ENCODE data around the gene GOLGA8N.

The GOLGA8N gene

DNA sequence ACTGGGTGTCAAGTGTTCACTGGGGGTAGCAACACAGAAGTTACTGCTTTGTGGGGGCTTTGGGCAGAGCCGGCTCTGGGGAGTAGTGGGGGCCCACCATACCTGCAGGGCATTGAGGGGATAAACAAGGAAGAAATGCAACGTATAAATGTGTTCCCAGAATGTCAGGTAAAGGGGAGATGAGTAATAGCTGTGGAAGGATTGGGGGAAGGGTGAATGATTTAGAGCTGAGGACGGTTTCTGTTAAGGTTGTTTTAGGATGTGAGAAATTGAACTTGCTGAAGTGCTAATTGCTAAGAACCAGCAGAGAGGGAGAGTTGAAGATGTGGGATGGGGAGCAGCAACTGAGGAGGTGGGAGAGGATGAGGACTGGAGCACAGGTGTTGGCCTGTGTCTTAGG is 58.9 kb downstream of the GOLGA8N start:
- Histone ChIP-seq H3K4me1 (ENCODE audit: insufficient read depth, low read length, poor library complexity, severe bottlenecking) (peaks cover 17% of the 10 kb centered on the region), H3K4me2 (ENCODE audit: low read depth, low read length, poor library complexity, severe bottlenecking) (no peak overlapping the region), H3K36me3 (ENCODE audit: insufficient read depth, low read length) (no peaks in the 10 kb centered on the region), H3K9me2 (replicated peaks; ENCODE audit: low read depth, low read length) (no peaks in the 10 kb centered on the region), H3K4me3 (ENCODE audit: low read length, poor library complexity, severe bottlenecking) (no peak overlapping the region), H2AFZ (ENCODE audit: low read length) (no peak overlapping the region), H3F3A (ENCODE audit: low read depth) (peaks cover 11% of the 10 kb centered on the region; the same call in 1 of the 2 replicates), H3K9me3 (ENCODE audit: insufficient read depth, low read depth, low read length) (no peaks in the 10 kb centered on the region), H3K79me2 (ENCODE audit: insufficient read depth, low read length) (no peaks in the 10 kb centered on the region), H4K20me1 (ENCODE audit: insufficient read depth, low read length, poor library complexity, severe bottlenecking) (no peaks in the 10 kb centered on the region), H3K9ac (ENCODE audit: low read depth, low read length, poor library complexity, severe bottlenecking) (no peak overlapping the region), H3K27me3 (ENCODE audit: insufficient read depth, low read length, poor library complexity, severe bottlenecking) (no peaks in the 10 kb centered on the region)
- TF ChIP-seq EZH2phosphoT487 (IDR thresholded peaks at IDR 0.05; ENCODE audit: borderline replicate concordance), result no peak
- TF ChIP-seq, protein P1, sequence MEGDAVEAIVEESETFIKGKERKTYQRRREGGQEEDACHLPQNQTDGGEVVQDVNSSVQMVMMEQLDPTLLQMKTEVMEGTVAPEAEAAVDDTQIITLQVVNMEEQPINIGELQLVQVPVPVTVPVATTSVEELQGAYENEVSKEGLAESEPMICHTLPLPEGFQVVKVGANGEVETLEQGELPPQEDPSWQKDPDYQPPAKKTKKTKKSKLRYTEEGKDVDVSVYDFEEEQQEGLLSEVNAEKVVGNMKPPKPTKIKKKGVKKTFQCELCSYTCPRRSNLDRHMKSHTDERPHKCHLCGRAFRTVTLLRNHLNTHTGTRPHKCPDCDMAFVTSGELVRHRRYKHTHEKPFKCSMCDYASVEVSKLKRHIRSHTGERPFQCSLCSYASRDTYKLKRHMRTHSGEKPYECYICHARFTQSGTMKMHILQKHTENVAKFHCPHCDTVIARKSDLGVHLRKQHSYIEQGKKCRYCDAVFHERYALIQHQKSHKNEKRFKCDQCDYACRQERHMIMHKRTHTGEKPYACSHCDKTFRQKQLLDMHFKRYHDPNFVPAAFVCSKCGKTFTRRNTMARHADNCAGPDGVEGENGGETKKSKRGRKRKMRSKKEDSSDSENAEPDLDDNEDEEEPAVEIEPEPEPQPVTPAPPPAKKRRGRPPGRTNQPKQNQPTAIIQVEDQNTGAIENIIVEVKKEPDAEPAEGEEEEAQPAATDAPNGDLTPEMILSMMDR (conservative IDR thresholded peaks at IDR 0.05; ENCODE audit: low read length), result no peak

- H3K9me2 ChIP-seq (replicated peaks; ENCODE audit: low read depth, low read length), result no peaks in the 10 kb centered on the region
- peak overlapping the region; percentile 65 for H3K4me2 ChIP-seq (ENCODE audit: low read depth, low read length, poor library complexity, severe bottlenecking)
- H3K36me3 ChIP-seq (ENCODE audit: insufficient read depth, low read length), result no peaks in the 10 kb centered on the region
- H3K79me2 ChIP-seq (ENCODE audit: insufficient read depth, low read length), result no peaks in the 10 kb centered on the region
- TF ChIP-seq, protein P1 (conservative IDR thresholded peaks at IDR 0.05; ENCODE audit: low read length), result no peak
- TF ChIP-seq EZH2phosphoT487 (IDR thresholded peaks at IDR 0.05; ENCODE audit: borderline replicate concordance), result peak; percentile 83; the same call in 1 of the 2 replicates
- peak overlapping the region; percentile 32 for H3K9ac ChIP-seq (ENCODE audit: low read depth, low read length, poor library complexity, severe bottlenecking)
- H3F3A ChIP-seq (ENCODE audit: low read depth), result peaks cover 11% of the 10 kb centered on the region; the same call in 1 of the 2 replicates
- H2AFZ ChIP-seq (ENCODE audit: low read length), result no peak overlapping the region
- no peaks in the 10 kb centered on the region for H4K20me1 ChIP-seq (ENCODE audit: insufficient read depth, low read length, poor library complexity, severe bottlenecking)
- no peaks in the 10 kb centered on the region for H3K9me3 ChIP-seq (ENCODE audit: insufficient read depth, low read depth, low read length)
- no peaks in the 10 kb centered on the region for H3K27me3 ChIP-seq (ENCODE audit: insufficient read depth, low read length, poor library complexity, severe bottlenecking)
- H3K4me1 ChIP-seq (ENCODE audit: insufficient read depth, low read length, poor library complexity, severe bottlenecking), result peaks cover 23% of the 10 kb centered on the region
- H3K4me3 ChIP-seq (ENCODE audit: low read length, poor library complexity, severe bottlenecking), result peak overlapping the region; percentile 34
Observed at GRCh38 chr15:32656091-32656490, 62.8 kb downstream of the GOLGA8N start.

- Histone ChIP-seq H3K36me3 (ENCODE audit: insufficient read depth, low read length) (no peaks in the 10 kb centered on the region), H2AFZ (ENCODE audit: low read length) (no peak overlapping the region), H3K4me1 (ENCODE audit: insufficient read depth, low read length, poor library complexity, severe bottlenecking) (peaks cover 23% of the 10 kb centered on the region), H3K27me3 (ENCODE audit: insufficient read depth, low read length, poor library complexity, severe bottlenecking) (no peaks in the 10 kb centered on the region), H3K9me3 (ENCODE audit: insufficient read depth, low read depth, low read length) (no peaks in the 10 kb centered on the region), H3K9me2 (replicated peaks; ENCODE audit: low read depth, low read length) (no peaks in the 10 kb centered on the region), H3K4me3 (ENCODE audit: low read length, poor library complexity, severe bottlenecking) (peak overlapping the region; percentile 34), H3K79me2 (ENCODE audit: insufficient read depth, low read length) (no peaks in the 10 kb centered on the region), H3F3A (ENCODE audit: low read depth) (peaks cover 11% of the 10 kb centered on the region; the same call in 1 of the 2 replicates), H3K9ac (ENCODE audit: low read depth, low read length, poor library complexity, severe bottlenecking) (no peak overlapping the region), H3K4me2 (ENCODE audit: low read depth, low read length, poor library complexity, severe bottlenecking) (peak overlapping the region; percentile 65), H4K20me1 (ENCODE audit: insufficient read depth, low read length, poor library complexity, severe bottlenecking) (no peaks in the 10 kb centered on the region)
- TF ChIP-seq EZH2phosphoT487 (IDR thresholded peaks at IDR 0.05; ENCODE audit: borderline replicate concordance), result no peak
- TF ChIP-seq, protein P1 (conservative IDR thresholded peaks at IDR 0.05; ENCODE audit: low read length), result no peak
Observed at GRCh38 chr15:32656496-32656895, 63.2 kb downstream of the GOLGA8N start.
